Right atrium auricular region (tissue), 2 donors: Measurements from ENCODE around the gene CDC42EP1. TPM values are rescaled to one million over a fixed set of nuclear protein-coding genes. Genes with fewer than 3 reads are reported as not detected.
A peak's percentile ranks its signal among the peaks of the same experiment; 100 is the strongest.

Experiments
- DNase-seq: peaks from one replicate; pipeline ENCODE4 v3.0.0-alpha.2; 2019; ENCODE audit warnings: low spot score
- H3K27ac ChIP-seq, 2 donors: fragments of 200-600 bp; sonication (generic); 1 replicate in 1 of 2; 2 replicates in 1 of 2; pipeline ENCODE4 v1.5.1; 2016 to 2019
- H3K27me3 ChIP-seq, 2 donors: fragments of 200-600 bp; sonication (generic); one replicate each; pipeline versions ENCODE4 v1.5.1 to v1.6.0; 2017 to 2019
- H3K36me3 ChIP-seq: fragments of 200-600 bp; sonication (generic); one replicate; pipeline ENCODE4 v1.5.1; 2016
- H3K4me1 ChIP-seq, 2 donors: fragments of 200-600 bp; sonication (generic); one replicate each; pipeline versions ENCODE4 v1.5.1 to v1.6.0; 2017 to 2019
- H3K4me3 ChIP-seq, 2 donors: fragments of 200-600 bp; sonication (generic); 1 replicate in 1 of 2; 2 replicates in 1 of 2; pipeline ENCODE4 v1.5.1; 2017 to 2019; ENCODE audit warnings: mild to moderate bottlenecking in 1 of 2, moderate library complexity in 1 of 2
- H3K9me3 ChIP-seq, 2 donors: fragments of 200-600 bp; sonication (generic); one replicate each; pipeline ENCODE4 v1.5.1; 2019
- CTCF ChIP-seq, 2 donors: fragments of 200-600 bp; sonication (generic); IDR thresholded peaks; one replicate each; pipeline ENCODE4 v1.5.1; 2019; ENCODE audit warnings: antibody characterized with exemption in 2 of 2
- total RNA-seq, 2 donors: library from RNA; depleted of rRNA; stranded (reverse); fragments of >200 nt; gene quantifications; one replicate each; pipeline ENCODE4 v1.1.0, GENCODE V29; 2016

CDC42EP1 gene
- total RNA-seq, 2 donors from 2014 or later = 20.7 to 34.8 TPM

- Histone ChIP-seq H3K36me3 (peaks cover 8% of the 10 kb centered on the region), H3K4me1 (peaks cover 0 to 77% of the 10 kb centered on the region in 2 donors), H3K27me3 (no peaks in the 10 kb centered on the region), H3K4me3 (peak overlapping the region; percentile 74 to 78), H3K27ac (peak overlapping the region; percentile 94 to 98), H3K9me3 (no peaks in the 10 kb centered on the region)
- TF ChIP-seq CTCF (IDR thresholded peaks at IDR 0.05) = peak; percentile 64 to 85
- peak; percentile 96 for DNase-seq
Measured at GRCh38 chr22:37561212-37562048, 1.1 kb downstream of the CDC42EP1 start.

DNA sequence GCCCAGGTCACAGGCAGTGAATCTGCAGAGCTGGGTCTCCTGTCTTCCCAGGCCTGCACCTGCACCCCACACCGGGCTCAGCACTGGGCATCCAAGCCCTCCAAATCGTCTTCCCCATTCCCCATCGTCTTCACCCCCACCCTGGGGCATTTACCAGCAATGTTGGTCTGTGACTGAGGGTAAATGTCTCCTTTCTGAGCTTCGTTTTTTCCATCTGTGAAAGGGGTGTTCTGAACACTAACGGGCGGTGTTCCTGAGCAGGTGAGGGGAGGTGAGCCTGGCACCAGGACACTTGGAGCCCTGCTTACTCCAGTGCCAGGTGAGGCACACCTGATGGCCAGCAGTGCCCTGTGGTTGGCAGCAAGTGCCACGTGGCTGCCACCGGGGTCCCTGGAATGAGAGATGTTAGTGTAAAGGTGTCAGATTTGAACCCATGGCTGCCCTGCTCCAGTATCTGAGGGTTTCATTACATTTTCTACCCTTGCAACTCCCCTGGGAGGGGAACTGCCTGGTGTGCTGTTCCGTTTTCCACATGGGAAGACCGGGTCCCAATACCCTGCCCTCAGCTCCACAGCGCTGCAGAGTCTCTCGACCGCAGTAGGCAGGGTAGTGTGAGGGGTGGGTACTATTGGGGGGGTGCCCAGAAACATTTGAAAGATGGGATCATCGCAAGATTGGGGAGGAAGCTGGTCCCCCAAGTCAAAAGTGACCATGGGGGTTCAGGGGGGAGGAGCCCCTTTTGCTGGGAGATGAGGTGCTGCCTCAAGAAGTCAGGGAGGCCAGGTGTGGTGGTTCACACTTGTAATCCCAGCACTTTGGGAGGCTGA is 2.0 kb downstream of the CDC42EP1 start:
- H3K36me3 ChIP-seq = peaks cover 14% of the 10 kb centered on the region
- TF ChIP-seq CTCF (IDR thresholded peaks at IDR 0.05) = peak in 1 of 2 donors; percentile 4
- peaks cover 0 to 79% of the 10 kb centered on the region in 2 donors for H3K4me1 ChIP-seq
- DNase-seq = no peak
- H3K27me3 ChIP-seq = no peaks in the 10 kb centered on the region
- H3K9me3 ChIP-seq = no peaks in the 10 kb centered on the region
- peak overlapping the region; percentile 74 to 78 for H3K4me3 ChIP-seq
- peak overlapping the region; percentile 94 to 98 for H3K27ac ChIP-seq

DNA sequence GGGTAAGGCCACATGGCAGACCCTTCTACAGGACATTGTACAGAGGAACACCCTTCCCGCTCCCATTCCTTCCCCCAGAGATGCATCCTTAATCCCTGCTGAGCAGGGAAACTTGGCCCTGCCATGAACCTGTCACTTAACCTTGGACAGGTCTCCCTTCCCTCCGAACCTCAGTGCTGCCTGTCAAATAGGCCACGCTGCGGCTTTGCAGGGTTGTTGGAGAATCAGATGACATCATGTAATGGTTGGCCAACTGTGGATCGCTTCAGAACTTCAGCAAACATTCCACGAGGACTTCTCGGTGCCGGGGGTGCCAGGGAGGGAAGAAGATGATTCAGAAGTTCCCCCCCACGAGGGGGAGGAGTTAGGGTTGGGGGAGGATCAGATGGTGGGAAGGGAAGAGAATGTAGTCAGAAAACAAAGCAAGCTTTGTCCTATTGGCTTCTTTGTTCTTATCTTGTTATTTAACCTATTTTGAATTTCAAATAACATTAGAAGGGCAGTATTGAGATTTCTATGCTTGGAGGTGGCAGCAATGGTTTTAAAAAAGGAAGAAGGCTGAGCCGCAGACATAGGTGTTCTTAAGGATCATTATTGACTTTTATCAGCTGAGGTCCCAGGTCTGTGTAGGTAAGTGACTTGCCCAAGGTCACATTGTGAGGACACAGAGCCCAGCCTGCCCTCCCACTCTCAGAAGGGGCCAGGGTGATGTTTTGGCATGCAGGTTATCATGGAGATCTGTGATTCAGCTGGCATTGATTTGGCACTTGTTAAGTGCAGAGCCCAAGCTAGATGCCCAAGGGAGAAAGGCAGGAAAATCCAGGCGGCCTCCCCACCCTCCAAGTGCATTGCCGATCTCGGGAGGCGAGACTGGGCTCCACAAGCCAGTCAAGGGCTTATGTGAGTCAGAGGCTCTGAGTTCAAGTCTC is 3.1 kb downstream of the CDC42EP1 start:
- Histone ChIP-seq H3K27ac (peak overlapping the region; percentile 94 to 98), H3K4me1 (peaks cover 0 to 89% of the 10 kb centered on the region in 2 donors), H3K9me3 (no peaks in the 10 kb centered on the region), H3K4me3 (peak overlapping the region in 1 of 2 donors; percentile 5), H3K27me3 (no peaks in the 10 kb centered on the region), H3K36me3 (peaks cover 14% of the 10 kb centered on the region)
- peak; percentile 90 for DNase-seq
- no peak for TF ChIP-seq CTCF (IDR thresholded peaks at IDR 0.05)

DNA sequence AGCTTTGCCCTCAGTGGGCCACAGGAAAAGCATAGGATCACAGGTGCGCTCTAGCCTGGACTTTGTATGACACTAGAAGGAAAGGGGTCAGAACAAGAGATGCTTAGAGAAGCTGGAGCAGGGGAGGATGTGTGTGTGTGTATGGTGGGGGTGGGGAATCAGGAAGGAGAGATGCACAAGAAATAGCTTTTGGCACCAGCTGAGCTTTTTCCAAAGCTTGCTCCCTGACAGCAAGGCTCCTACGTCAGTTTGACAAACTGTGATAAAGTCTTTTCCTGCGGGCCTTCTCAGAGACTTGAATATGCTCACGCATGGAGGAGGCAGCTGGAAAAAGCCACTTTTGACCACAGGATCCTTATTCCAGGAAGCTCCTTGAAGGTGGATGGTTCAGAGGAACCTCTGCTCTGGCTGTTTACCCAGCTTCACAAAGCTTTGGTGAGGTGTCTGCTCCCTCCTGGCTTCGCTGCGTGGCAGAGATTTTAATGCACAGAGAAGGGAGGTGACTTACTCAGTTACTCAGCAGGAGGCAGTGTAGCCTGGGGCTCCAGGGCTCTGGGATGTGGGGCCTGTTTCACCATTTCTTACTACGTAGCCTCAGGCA is 3.9 kb downstream of the CDC42EP1 start:
- peaks cover 0 to 90% of the 10 kb centered on the region in 2 donors for H3K4me1 ChIP-seq
- no peaks in the 10 kb centered on the region for H3K27me3 ChIP-seq
- DNase-seq = no peak
- no peaks in the 10 kb centered on the region for H3K9me3 ChIP-seq
- TF ChIP-seq CTCF (IDR thresholded peaks at IDR 0.05) = no peak
- peak overlapping the region in 1 of 2 donors; percentile 5 for H3K4me3 ChIP-seq
- H3K36me3 ChIP-seq = peaks cover 14% of the 10 kb centered on the region
- H3K27ac ChIP-seq = peak overlapping the region; percentile 94 to 98

DNA sequence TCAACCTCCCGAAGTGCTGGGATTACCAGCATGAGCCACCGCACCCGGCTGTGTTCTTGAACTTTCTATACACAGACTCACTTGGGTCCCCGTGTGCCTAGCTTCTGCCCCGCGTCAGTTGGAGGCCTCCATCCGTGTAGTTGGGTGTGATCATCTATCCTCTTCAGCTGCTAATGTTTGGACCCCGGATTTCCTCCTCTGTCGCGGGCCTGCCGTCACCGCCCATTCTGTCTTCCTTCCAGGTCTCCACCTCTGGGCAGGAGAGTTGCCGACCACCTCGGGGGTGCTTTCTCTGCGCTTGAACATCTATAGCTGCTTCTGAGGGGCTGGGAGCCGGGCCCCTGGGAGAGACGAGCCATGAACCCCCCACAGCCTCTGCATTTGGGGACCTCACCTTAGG is 5.5 kb downstream of the CDC42EP1 start:
- Histone ChIP-seq H3K9me3 (no peaks in the 10 kb centered on the region), H3K27me3 (no peaks in the 10 kb centered on the region), H3K4me3 (no peak overlapping the region), H3K36me3 (peaks cover 14% of the 10 kb centered on the region), H3K4me1 (peaks cover 0 to 79% of the 10 kb centered on the region in 2 donors), H3K27ac (peak overlapping the region; percentile 34 to 44)
- no peak for DNase-seq
- TF ChIP-seq CTCF (IDR thresholded peaks at IDR 0.05) = no peak
